Liver (tissue), 9 donors: Measurements from ENCODE around the gene METTL15. TPM values are rescaled to one million over a fixed set of nuclear protein-coding genes. Genes with fewer than 3 reads are reported as not detected.

ENCODE experiments used
- DNase-seq: peaks from one replicate; pipeline ENCODE4 v3.0.0-alpha.2; 2017; ENCODE audit warnings: low spot score
- H3K27ac ChIP-seq, 2 donors: one replicate each; pipeline ENCODE4 v1.7.0; 2013; ENCODE audit warnings: inconsistent platforms in 2 of 2, low read length in 2 of 2, control low read depth in 1 of 2, low read depth in 1 of 2, mild to moderate bottlenecking in 1 of 2
- H3K27me3 ChIP-seq, 4 donors: one replicate each; pipeline versions ENCODE4 v1.6.1 to v1.7.0; 2013; ENCODE audit warnings: low read length in 3 of 4, inconsistent platforms in 1 of 4, mild to moderate bottlenecking in 1 of 4, moderate library complexity in 1 of 4; ENCODE audit not compliant: control insufficient read depth in 4 of 4, insufficient read depth in 4 of 4
- H3K36me3 ChIP-seq, 4 donors: one replicate each; pipeline versions ENCODE4 v1.6.1 to v1.7.0; 2013; ENCODE audit warnings: low read length in 3 of 4, mild to moderate bottlenecking in 3 of 4, low read depth in 1 of 4, moderate library complexity in 1 of 4; ENCODE audit not compliant: control insufficient read depth in 4 of 4, insufficient read depth in 3 of 4
- H3K4me1 ChIP-seq, 4 donors: one replicate each; pipeline versions ENCODE4 v1.6.1 to v1.7.0; 2013; ENCODE audit warnings: low read length in 3 of 4, mild to moderate bottlenecking in 3 of 4, moderate library complexity in 1 of 4; ENCODE audit not compliant: control insufficient read depth in 4 of 4, insufficient read depth in 4 of 4
- H3K4me3 ChIP-seq, 3 donors: one replicate each; pipeline versions ENCODE4 v1.6.1 to v1.7.0; 2013; ENCODE audit warnings: low read length in 3 of 3, control low read depth in 1 of 3, low read depth in 1 of 3, mild to moderate bottlenecking in 1 of 3
- H3K9ac ChIP-seq, 2 donors: one replicate each; pipeline ENCODE4 v1.7.0; 2013; ENCODE audit warnings: low read length in 2 of 2, mild to moderate bottlenecking in 2 of 2, moderate library complexity in 2 of 2, control low read depth in 1 of 2, low read depth in 1 of 2
- H3K9me3 ChIP-seq, 4 donors: one replicate each; pipeline versions ENCODE4 v1.6.1 to v1.7.0; 2013; ENCODE audit warnings: low read length in 3 of 4; ENCODE audit not compliant: control insufficient read depth in 4 of 4
- EGR1 ChIP-seq, 2 donors: IDR thresholded peaks; 2 replicates each; pipeline ENCODE4 v1.6.1; 2016 to 2018; ENCODE audit warnings: antibody characterized with exemption in 2 of 2, low read depth in 2 of 2
- FOXA1 ChIP-seq: IDR thresholded peaks from 2 replicates; pipeline ENCODE4 v1.6.1; 2016; ENCODE audit warnings: antibody characterized with exemption
- FOXA2 ChIP-seq: IDR thresholded peaks from 2 replicates; pipeline ENCODE4 v1.6.1; 2016; ENCODE audit warnings: antibody characterized with exemption
- GABPA ChIP-seq, 2 donors: IDR thresholded peaks in 1 of 2; conservative IDR thresholded peaks in 1 of 2; 2 replicates each; pipeline ENCODE4 v1.6.1; 2016; ENCODE audit warnings: antibody characterized with exemption in 2 of 2, mild to moderate bottlenecking in 1 of 2, moderate library complexity in 1 of 2
- HNF4A ChIP-seq, 2 donors: conservative IDR thresholded peaks; 2 replicates each; pipeline ENCODE4 v1.6.1; 2016; ENCODE audit warnings: antibody characterized with exemption in 2 of 2, mild to moderate bottlenecking in 2 of 2
- HNF4G ChIP-seq: IDR thresholded peaks from 2 replicates; pipeline ENCODE4 v1.6.1; 2016; ENCODE audit warnings: antibody characterized with exemption
- JUND ChIP-seq, 2 donors: IDR thresholded peaks; 2 replicates each; pipeline ENCODE4 v1.6.1; 2016; ENCODE audit warnings: antibody characterized with exemption in 2 of 2
- NR2F2 ChIP-seq: IDR thresholded peaks from 2 replicates; pipeline ENCODE4 v1.6.1; 2016; ENCODE audit warnings: antibody characterized with exemption
- RAD21 ChIP-seq, 2 donors: IDR thresholded peaks; 2 replicates each; pipeline ENCODE4 v1.6.1; 2016; ENCODE audit warnings: antibody characterized with exemption in 2 of 2, mild to moderate bottlenecking in 2 of 2
- REST ChIP-seq: IDR thresholded peaks from 2 replicates; pipeline ENCODE4 v1.6.1; 2016; ENCODE audit warnings: antibody characterized with exemption, mild to moderate bottlenecking
- RXRA ChIP-seq, 2 donors: IDR thresholded peaks; 2 replicates each; pipeline ENCODE4 v1.6.1; 2017 to 2018; ENCODE audit warnings: antibody characterized with exemption in 2 of 2, mild to moderate bottlenecking in 1 of 2
- SP1 ChIP-seq: IDR thresholded peaks from 2 replicates; pipeline ENCODE4 v1.6.1; 2018; ENCODE audit warnings: antibody characterized with exemption, mild to moderate bottlenecking
- TAF1 ChIP-seq: conservative IDR thresholded peaks from 2 replicates; pipeline ENCODE4 v1.6.1; 2016; ENCODE audit warnings: antibody characterized with exemption, mild to moderate bottlenecking
- YY1 ChIP-seq: IDR thresholded peaks from 2 replicates; pipeline ENCODE4 v1.6.1; 2016; ENCODE audit warnings: antibody characterized with exemption, mild to moderate bottlenecking
- ZBTB33 ChIP-seq: IDR thresholded peaks from 2 replicates; pipeline ENCODE4 v1.6.1; 2016; ENCODE audit warnings: antibody characterized with exemption
- WGBS: extraction: QIAGEN DNeasy Blood & Tissue Kit; methylation state at CpG from one replicate; pipeline ENCODE4 v1.1.7; 2013; 5-methylcytosine and 5-hydroxymethylcytosine counted together
- polyA plus RNA-seq, 2 donors: library from polyadenylated mRNA; stranded (reverse) in 1 of 2; unstranded in 1 of 2; fragments of 200-250 nt in 1 of 2; fragments of >200 nt in 1 of 2; fragmentation: Nextera tagmentation in 1 of 2; extraction: Ambion mirVana in 1 of 2; gene quantifications; one replicate each; pipeline versions ENCODE4 v1.2.1 to v1.2.3, GENCODE V29; 2013 to 2015
- total RNA-seq, 2 donors: library from RNA; depleted of rRNA; stranded (reverse); fragments of >200 nt; gene quantifications; one replicate each; pipeline ENCODE4 v1.2.3, GENCODE V29; 2014
- TF ChIP-seq, protein P1 (sequence below): IDR thresholded peaks from 2 replicates; pipeline ENCODE4 v1.6.1; 2016; ENCODE audit warnings: antibody characterized with exemption
- TF ChIP-seq, protein P2 (sequence below): fragments of 150-350 bp; IDR thresholded peaks from 2 replicates; pipeline ENCODE4 v1.5.1; 2017; ENCODE audit warnings: improper control_type of control experiment, low read depth, low read length; ENCODE audit not compliant: missing input control
- TF ChIP-seq, protein P3 (sequence below): IDR thresholded peaks from 2 replicates; pipeline ENCODE4 v1.6.1; 2016; ENCODE audit warnings: antibody characterized with exemption
- donor health status: healthy.
- donor health status: healthy.
- donor health status: healthy.
- donor health status: healthy.
- donor health status: healthy.

The METTL15 gene
- total and polyA plus RNA-seq, 4 donors, result 4.1 to 11.5 (median 8.1) TPM

GRCh38 chr11:28153586-28153985 is 45.4 kb downstream of the METTL15 start:
- DNase-seq, result no peak
- Histone ChIP-seq H3K27ac (no peak overlapping the region), H3K36me3 (peaks cover 0 to 8% (median 3%) of the 10 kb centered on the region in 4 donors), H3K27me3 (no peaks in the 10 kb centered on the region), H3K9ac (no peak overlapping the region), H3K9me3 (no peaks in the 10 kb centered on the region), H3K4me1 (no peaks in the 10 kb centered on the region), H3K4me3 (no peak overlapping the region)
- 99% methylated on average over 2 of the region's 2 CpGs for WGBS
- TF ChIP-seq GABPA (IDR thresholded peaks at IDR 0.05 in 1 of 2, conservative IDR thresholded peaks at IDR 0.05 in 1 of 2), result no peak
- TF ChIP-seq RXRA (IDR thresholded peaks at IDR 0.05), result no peak
- no peak for TF ChIP-seq EGR1 (IDR thresholded peaks at IDR 0.05; ENCODE audit: low read depth in 2 of 2)
- TF ChIP-seq, protein P1, sequence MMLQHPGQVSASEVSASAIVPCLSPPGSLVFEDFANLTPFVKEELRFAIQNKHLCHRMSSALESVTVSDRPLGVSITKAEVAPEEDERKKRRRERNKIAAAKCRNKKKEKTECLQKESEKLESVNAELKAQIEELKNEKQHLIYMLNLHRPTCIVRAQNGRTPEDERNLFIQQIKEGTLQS, result no peak
- no peak for TF ChIP-seq ZBTB33
- TF ChIP-seq, protein P2, sequence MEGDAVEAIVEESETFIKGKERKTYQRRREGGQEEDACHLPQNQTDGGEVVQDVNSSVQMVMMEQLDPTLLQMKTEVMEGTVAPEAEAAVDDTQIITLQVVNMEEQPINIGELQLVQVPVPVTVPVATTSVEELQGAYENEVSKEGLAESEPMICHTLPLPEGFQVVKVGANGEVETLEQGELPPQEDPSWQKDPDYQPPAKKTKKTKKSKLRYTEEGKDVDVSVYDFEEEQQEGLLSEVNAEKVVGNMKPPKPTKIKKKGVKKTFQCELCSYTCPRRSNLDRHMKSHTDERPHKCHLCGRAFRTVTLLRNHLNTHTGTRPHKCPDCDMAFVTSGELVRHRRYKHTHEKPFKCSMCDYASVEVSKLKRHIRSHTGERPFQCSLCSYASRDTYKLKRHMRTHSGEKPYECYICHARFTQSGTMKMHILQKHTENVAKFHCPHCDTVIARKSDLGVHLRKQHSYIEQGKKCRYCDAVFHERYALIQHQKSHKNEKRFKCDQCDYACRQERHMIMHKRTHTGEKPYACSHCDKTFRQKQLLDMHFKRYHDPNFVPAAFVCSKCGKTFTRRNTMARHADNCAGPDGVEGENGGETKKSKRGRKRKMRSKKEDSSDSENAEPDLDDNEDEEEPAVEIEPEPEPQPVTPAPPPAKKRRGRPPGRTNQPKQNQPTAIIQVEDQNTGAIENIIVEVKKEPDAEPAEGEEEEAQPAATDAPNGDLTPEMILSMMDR, result no peak
- TF ChIP-seq HNF4A (conservative IDR thresholded peaks at IDR 0.05), result no peak
- TF ChIP-seq, protein P3, sequence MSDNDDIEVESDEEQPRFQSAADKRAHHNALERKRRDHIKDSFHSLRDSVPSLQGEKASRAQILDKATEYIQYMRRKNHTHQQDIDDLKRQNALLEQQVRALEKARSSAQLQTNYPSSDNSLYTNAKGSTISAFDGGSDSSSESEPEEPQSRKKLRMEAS, result no peak
- TF ChIP-seq JUND (IDR thresholded peaks at IDR 0.05), result no peak
- TF ChIP-seq REST, result no peak
- no peak for TF ChIP-seq FOXA1
- TF ChIP-seq RAD21 (IDR thresholded peaks at IDR 0.05), result no peak
- TF ChIP-seq YY1, result no peak
- no peak for TF ChIP-seq SP1
- no peak for TF ChIP-seq TAF1
- no peak for TF ChIP-seq NR2F2
- TF ChIP-seq HNF4G, result no peak
- no peak for TF ChIP-seq FOXA2
